ENCODE data around the gene LRRC8C.
"Not testable (repeated sequence)": the region's sequence is repeated elsewhere in the genome, so short reads cannot be mapped to it uniquely, and the experiment has no call there.

- not testable (repeated sequence) for TF ChIP-seq EZH2phosphoT487 (IDR thresholded peaks at IDR 0.05; ENCODE audit: borderline replicate concordance, low read length); CTCF (IDR thresholded peaks at IDR 0.05; ENCODE audit: low read depth, low read length, poor library complexity, severe bottlenecking)
Measured at GRCh38 chr1:89592861-89593302, 40.0 kb upstream of the LRRC8C start.

All from DOHH2 (cell line).